Prostate gland (tissue), 2 donors: Measurements from ENCODE around the gene SGCE.

Experiments
- CTCF ChIP-seq, 4 experiments: fragments of 200-600 bp in 2 of 4; fragments of 450-650 bp in 2 of 4; sonication (generic) in 2 of 4; IDR thresholded peaks; 1 replicate in 3 of 4; 2 replicates in 1 of 4; pipeline ENCODE4 v1.5.1; 2016 to 2019; ENCODE audit warnings: antibody characterized with exemption in 4 of 4, mild to moderate bottlenecking in 2 of 4, moderate library complexity in 2 of 4
- POLR2A ChIP-seq: fragments of 450-650 bp; IDR thresholded peaks from one replicate; pipeline ENCODE4 v1.6.1; 2016; ENCODE audit warnings: antibody characterized with exemption, mild to moderate bottlenecking

GRCh38 chr7:94664023-94664422, 8.1 kb upstream of the SGCE start:
- no peak for TF ChIP-seq CTCF (IDR thresholded peaks at IDR 0.05)
- no peak for TF ChIP-seq POLR2A
